HCT116 (cell line): ENCODE results near the gene IL1R1.
"Not testable (repeated sequence)": the region's sequence is repeated elsewhere in the genome, so short reads cannot be mapped to it uniquely, and the experiment has no call there.

Experiments used
- CEBPB ChIP-seq: IDR thresholded peaks from 2 replicates; pipeline ENCODE4 v1.6.1; 2012; ENCODE audit warnings: low read depth
- EZH2 ChIP-seq: fragments of 200-600 bp; sonication (generic); IDR thresholded peaks from 2 replicates; pipeline ENCODE4 v1.6.1; 2017; ENCODE audit warnings: antibody characterized with exemption, mixed run types
- EZH2phosphoT487 ChIP-seq: fragments of 200-600 bp; IDR thresholded peaks from 2 replicates; pipeline ENCODE4 v1.6.1; 2018; ENCODE audit warnings: antibody characterized with exemption, borderline replicate concordance
- POLR2A ChIP-seq: IDR thresholded peaks from 2 replicates; pipeline ENCODE4 v1.7.0; 2011; ENCODE audit warnings: borderline replicate concordance; ENCODE audit not compliant: insufficient read depth, insufficient read length; ENCODE audit errors: extremely low read depth
- POLR2AphosphoS5 ChIP-seq: IDR thresholded peaks from 2 replicates; pipeline ENCODE4 v1.6.1; 2011; ENCODE audit warnings: mild to moderate bottlenecking, low read depth, low read length, moderate library complexity
- RAD21 ChIP-seq: IDR thresholded peaks from 2 replicates; pipeline ENCODE4 v1.6.1; 2012; ENCODE audit warnings: low read depth, mild to moderate bottlenecking
- SP1 ChIP-seq: IDR thresholded peaks from 2 replicates; pipeline ENCODE4 v1.6.1; 2012; ENCODE audit warnings: low read depth
- TCF7L2 ChIP-seq: IDR thresholded peaks from 2 replicates; pipeline ENCODE4 v1.7.0; 2011; ENCODE audit warnings: borderline replicate concordance, inconsistent platforms; ENCODE audit not compliant: insufficient read depth, insufficient read length; ENCODE audit errors: extremely low read depth
- YY1 ChIP-seq: IDR thresholded peaks from 2 replicates; pipeline ENCODE4 v1.6.1; 2011; ENCODE audit warnings: low read length, low read depth, moderate library complexity, mild to moderate bottlenecking; ENCODE audit not compliant: insufficient replicate concordance; ENCODE audit errors: extremely low read depth
- ZFX ChIP-seq: fragments of 450-650 bp; IDR thresholded peaks from 2 replicates; pipeline ENCODE4 v1.6.1; 2017
- TF ChIP-seq, protein P1 (sequence below): IDR thresholded peaks from 2 replicates; pipeline ENCODE4 v1.6.1; 2012
- TF ChIP-seq, protein P2 (sequence below), 3 experiments: fragments of 200-600 bp in 1 of 3; sonication (generic) in 1 of 3; IDR thresholded peaks in 2 of 3; conservative IDR thresholded peaks in 1 of 3; 2 replicates each; pipeline ENCODE4 v1.5.1; 2012 to 2017; ENCODE audit warnings: low read depth in 2 of 3, low read length in 2 of 3, antibody characterized with exemption in 1 of 3, borderline replicate concordance in 1 of 3, control low read depth in 1 of 3, mild to moderate bottlenecking in 1 of 3, mixed read lengths in 1 of 3, mixed run types in 1 of 3, moderate library complexity in 1 of 3; ENCODE audit not compliant: insufficient read depth in 1 of 3
- TF ChIP-seq, protein P3 (sequence below): IDR thresholded peaks from 2 replicates; pipeline ENCODE4 v1.6.1; 2012; ENCODE audit warnings: low read depth

DNA sequence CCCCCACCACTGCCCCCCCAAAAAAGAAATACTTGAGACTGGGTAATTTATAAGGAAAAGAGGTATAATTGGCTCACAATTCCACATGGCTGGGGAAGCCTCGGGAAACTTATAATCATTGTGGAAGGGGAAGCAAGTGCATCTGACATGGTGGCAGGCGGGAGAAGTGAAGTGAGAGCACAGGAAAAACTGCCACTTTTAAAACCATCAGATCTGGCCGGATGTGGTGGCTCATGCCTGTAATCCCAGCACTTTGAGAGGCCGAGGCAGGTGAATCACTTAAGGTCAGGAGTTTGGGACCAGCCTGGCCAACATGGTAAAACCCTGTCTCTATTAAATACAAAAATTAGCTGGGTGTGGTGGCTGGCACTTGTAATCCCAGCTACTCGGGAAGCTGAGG is 18.1 kb upstream of the IL1R1 start:
- not testable (repeated sequence) for TF ChIP-seq POLR2A, YY1, ZFX, POLR2AphosphoS5, EZH2phosphoT487, SP1, EZH2, CEBPB, TCF7L2, RAD21
- TF ChIP-seq, protein P1, sequence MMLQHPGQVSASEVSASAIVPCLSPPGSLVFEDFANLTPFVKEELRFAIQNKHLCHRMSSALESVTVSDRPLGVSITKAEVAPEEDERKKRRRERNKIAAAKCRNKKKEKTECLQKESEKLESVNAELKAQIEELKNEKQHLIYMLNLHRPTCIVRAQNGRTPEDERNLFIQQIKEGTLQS: not testable (repeated sequence)
- TF ChIP-seq, protein P2, sequence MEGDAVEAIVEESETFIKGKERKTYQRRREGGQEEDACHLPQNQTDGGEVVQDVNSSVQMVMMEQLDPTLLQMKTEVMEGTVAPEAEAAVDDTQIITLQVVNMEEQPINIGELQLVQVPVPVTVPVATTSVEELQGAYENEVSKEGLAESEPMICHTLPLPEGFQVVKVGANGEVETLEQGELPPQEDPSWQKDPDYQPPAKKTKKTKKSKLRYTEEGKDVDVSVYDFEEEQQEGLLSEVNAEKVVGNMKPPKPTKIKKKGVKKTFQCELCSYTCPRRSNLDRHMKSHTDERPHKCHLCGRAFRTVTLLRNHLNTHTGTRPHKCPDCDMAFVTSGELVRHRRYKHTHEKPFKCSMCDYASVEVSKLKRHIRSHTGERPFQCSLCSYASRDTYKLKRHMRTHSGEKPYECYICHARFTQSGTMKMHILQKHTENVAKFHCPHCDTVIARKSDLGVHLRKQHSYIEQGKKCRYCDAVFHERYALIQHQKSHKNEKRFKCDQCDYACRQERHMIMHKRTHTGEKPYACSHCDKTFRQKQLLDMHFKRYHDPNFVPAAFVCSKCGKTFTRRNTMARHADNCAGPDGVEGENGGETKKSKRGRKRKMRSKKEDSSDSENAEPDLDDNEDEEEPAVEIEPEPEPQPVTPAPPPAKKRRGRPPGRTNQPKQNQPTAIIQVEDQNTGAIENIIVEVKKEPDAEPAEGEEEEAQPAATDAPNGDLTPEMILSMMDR (IDR thresholded peaks at IDR 0.05 in 2 of 3, conservative IDR thresholded peaks at IDR 0.05 in 1 of 3; ENCODE audit: borderline replicate concordance in 1 of 3, insufficient read depth in 1 of 3, low read depth in 2 of 3, low read length in 2 of 3): not testable (repeated sequence)
- TF ChIP-seq, protein P3, sequence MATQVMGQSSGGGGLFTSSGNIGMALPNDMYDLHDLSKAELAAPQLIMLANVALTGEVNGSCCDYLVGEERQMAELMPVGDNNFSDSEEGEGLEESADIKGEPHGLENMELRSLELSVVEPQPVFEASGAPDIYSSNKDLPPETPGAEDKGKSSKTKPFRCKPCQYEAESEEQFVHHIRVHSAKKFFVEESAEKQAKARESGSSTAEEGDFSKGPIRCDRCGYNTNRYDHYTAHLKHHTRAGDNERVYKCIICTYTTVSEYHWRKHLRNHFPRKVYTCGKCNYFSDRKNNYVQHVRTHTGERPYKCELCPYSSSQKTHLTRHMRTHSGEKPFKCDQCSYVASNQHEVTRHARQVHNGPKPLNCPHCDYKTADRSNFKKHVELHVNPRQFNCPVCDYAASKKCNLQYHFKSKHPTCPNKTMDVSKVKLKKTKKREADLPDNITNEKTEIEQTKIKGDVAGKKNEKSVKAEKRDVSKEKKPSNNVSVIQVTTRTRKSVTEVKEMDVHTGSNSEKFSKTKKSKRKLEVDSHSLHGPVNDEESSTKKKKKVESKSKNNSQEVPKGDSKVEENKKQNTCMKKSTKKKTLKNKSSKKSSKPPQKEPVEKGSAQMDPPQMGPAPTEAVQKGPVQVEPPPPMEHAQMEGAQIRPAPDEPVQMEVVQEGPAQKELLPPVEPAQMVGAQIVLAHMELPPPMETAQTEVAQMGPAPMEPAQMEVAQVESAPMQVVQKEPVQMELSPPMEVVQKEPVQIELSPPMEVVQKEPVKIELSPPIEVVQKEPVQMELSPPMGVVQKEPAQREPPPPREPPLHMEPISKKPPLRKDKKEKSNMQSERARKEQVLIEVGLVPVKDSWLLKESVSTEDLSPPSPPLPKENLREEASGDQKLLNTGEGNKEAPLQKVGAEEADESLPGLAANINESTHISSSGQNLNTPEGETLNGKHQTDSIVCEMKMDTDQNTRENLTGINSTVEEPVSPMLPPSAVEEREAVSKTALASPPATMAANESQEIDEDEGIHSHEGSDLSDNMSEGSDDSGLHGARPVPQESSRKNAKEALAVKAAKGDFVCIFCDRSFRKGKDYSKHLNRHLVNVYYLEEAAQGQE: not testable (repeated sequence)
